Esophagus muscularis mucosa (tissue), 4 donors: ENCODE data around the gene DCHS1.
A peak's percentile ranks its signal among the peaks of the same experiment; 100 is the strongest.

ENCODE experiments used
- EP300 ChIP-seq: sonication (generic); formaldehyde crosslinking; IDR thresholded peaks from one replicate; pipeline ENCODE4 v1.6.1; 2017; ENCODE audit warnings: antibody characterized with exemption
- POLR2A ChIP-seq: fragments of 450-650 bp; IDR thresholded peaks from one replicate; pipeline ENCODE4 v1.6.1; 2017; ENCODE audit warnings: antibody characterized with exemption, moderate library complexity, mild to moderate bottlenecking, low read depth
- POLR2AphosphoS5 ChIP-seq, 2 donors: sonication (generic); formaldehyde crosslinking; IDR thresholded peaks; one replicate each; pipeline ENCODE4 v1.6.1; 2017; ENCODE audit warnings: antibody characterized with exemption in 2 of 2
- TF ChIP-seq, protein P1 (sequence below), 3 experiments: fragments of 200-600 bp in 2 of 3; fragments of 450-650 bp in 1 of 3; sonication (generic) in 2 of 3; IDR thresholded peaks; one replicate each; pipeline ENCODE4 v1.5.1; 2017 to 2019; ENCODE audit warnings: antibody characterized with exemption in 3 of 3, mild to moderate bottlenecking in 2 of 3, moderate library complexity in 1 of 3

DNA sequence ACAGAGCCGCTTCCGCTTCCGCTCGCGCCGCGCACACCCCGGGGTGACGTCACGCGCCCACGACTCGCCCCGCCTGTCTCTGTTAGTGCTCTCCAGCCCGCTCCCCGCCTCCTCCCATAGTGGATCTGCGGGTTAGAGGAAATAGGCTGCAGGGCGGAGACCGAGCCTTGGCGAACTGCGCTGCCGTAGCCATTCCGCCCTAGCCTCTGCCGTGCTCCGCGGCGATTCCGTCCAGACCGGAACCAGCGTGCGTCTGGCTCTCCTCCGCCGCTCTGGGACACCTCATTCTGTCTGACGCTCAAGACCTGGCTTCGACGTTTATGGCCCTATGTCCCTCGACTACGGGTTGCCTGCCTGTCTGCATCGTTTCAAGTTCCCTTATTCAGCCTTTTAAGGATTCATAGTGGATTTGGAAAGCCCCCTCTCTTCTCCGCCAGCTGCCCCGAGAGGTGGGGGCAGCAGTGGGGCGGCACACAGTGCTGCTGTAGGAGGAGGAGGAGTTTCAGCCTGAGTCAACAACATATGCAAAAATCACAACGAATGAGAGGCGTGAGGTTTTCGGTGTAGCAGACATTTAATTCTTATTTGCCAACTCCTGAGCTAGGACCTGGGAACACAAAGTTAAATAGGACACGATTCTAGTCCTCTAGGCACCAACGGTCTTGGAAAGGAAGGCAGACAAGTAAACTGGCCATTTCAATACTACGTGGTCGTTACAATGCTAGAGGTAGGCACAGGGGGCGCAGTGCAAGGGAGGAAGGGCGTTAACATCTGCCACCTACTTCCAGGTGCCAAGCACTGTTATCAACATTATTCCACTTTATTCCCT lies 43.2 kb downstream of the DCHS1 start, which contains the start of gene TAF10:
- TF ChIP-seq EP300 (no peak), POLR2AphosphoS5 (IDR thresholded peaks at IDR 0.05) (peak in 1 of 2 donors; percentile 98), POLR2A (peak; percentile 82)
- TF ChIP-seq, protein P1, sequence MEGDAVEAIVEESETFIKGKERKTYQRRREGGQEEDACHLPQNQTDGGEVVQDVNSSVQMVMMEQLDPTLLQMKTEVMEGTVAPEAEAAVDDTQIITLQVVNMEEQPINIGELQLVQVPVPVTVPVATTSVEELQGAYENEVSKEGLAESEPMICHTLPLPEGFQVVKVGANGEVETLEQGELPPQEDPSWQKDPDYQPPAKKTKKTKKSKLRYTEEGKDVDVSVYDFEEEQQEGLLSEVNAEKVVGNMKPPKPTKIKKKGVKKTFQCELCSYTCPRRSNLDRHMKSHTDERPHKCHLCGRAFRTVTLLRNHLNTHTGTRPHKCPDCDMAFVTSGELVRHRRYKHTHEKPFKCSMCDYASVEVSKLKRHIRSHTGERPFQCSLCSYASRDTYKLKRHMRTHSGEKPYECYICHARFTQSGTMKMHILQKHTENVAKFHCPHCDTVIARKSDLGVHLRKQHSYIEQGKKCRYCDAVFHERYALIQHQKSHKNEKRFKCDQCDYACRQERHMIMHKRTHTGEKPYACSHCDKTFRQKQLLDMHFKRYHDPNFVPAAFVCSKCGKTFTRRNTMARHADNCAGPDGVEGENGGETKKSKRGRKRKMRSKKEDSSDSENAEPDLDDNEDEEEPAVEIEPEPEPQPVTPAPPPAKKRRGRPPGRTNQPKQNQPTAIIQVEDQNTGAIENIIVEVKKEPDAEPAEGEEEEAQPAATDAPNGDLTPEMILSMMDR (IDR thresholded peaks at IDR 0.05) = peak; percentile 24 to 54 (median 52)
